GM12864 (cell line): ENCODE measurements around the gene PRR36.
A peak's percentile ranks its signal among the peaks of the same experiment; 100 is the strongest.

ENCODE experiments used
- DNase-seq: peaks from one replicate; pipeline ENCODE4 v3.0.0-alpha.2; 2011; ENCODE audit warnings: low read depth
- H3K4me3 ChIP-seq: 2 replicates; pipeline ENCODE4 v1.5.1; 2011; ENCODE audit warnings: mild to moderate bottlenecking, low read depth, low read length, control low read depth
- CTCF ChIP-seq: IDR thresholded peaks from 2 replicates; pipeline ENCODE4 v1.5.1; 2011; ENCODE audit warnings: low read depth, mild to moderate bottlenecking, moderate library complexity, low read length, control low read depth, inconsistent platforms; ENCODE audit errors: missing control alignments

PRR36 gene

DNA sequence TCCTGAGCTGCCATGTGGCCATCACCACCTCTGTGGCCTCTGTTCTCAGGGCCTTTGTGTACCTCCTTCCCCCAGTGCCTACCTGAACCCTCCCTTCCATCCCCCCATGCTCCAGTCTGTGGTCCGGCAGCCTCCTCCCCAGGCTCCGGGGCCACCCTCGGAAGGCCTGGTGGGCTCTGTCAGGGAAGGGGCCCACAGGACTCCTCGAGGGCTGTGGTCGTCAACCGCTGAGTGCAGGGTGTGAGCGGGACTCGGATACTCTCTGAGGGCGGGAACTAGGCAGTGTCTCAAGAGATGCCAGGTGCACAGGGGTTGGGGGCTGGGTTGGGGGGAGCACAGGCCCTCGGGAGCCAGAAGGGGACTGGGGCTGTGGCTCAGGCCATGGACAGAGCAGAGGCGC lies 33.4 kb upstream of the PRR36 start:
- no peak for TF ChIP-seq CTCF
- H3K4me3 ChIP-seq = no peak overlapping the region

DNA sequence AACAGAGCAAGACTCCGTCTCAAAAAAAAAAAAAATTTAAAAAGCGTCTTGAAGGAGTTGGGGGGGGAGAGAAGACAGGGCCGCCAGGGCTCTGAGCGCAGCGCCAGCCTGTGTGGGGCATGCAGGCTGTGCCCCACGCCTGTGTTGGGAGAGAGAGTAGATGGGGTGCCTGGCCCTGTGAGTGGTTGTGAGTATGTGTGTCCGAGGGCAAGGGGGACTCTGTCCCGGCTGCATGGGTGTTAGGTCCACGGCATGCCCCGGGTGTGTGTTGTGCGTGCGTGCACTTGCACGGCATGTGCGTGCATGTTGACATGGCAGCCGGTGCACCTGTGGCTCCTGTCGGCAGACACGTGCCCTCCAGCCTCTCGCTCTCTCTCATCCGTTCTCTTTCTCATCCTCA lies 32.9 kb upstream of the PRR36 start:
- DNase-seq = no peak
- no peak overlapping the region for H3K4me3 ChIP-seq
- no peak for TF ChIP-seq CTCF

More for the DNA sequence above, 33.4 kb upstream of the PRR36 start:
- no peak for DNase-seq

- no peak for TF ChIP-seq CTCF
Observed at GRCh38 chr19:7905859-7906258, 31.7 kb upstream of the PRR36 start.

DNA sequence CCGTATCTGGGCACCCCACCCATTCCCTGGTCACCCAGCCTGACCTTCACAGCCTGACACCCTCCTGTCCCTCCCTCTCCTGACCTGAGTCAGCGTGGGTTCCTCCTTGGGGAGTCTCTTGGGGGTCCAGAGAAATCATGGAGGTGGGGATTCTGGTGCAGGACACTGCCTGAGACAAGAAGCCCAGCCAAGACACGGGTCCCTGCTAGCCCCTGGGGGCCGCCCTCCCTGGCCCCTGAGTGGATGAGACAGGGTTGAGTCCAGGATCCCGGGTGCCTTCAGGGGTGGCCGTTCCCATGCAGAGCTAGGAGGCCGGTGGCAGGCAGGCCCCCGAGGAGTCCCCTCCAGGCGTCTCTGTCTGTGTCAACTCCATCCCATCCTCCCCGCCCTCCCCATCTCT lies 31.1 kb upstream of the PRR36 start:
- no peak overlapping the region; the same call in 1 of the 2 replicates for H3K4me3 ChIP-seq
- DNase-seq = no peak

More at GRCh38 chr19:7905859-7906258, 31.7 kb upstream of the PRR36 start:
- no peak for DNase-seq
- no peak overlapping the region for H3K4me3 ChIP-seq

DNA sequence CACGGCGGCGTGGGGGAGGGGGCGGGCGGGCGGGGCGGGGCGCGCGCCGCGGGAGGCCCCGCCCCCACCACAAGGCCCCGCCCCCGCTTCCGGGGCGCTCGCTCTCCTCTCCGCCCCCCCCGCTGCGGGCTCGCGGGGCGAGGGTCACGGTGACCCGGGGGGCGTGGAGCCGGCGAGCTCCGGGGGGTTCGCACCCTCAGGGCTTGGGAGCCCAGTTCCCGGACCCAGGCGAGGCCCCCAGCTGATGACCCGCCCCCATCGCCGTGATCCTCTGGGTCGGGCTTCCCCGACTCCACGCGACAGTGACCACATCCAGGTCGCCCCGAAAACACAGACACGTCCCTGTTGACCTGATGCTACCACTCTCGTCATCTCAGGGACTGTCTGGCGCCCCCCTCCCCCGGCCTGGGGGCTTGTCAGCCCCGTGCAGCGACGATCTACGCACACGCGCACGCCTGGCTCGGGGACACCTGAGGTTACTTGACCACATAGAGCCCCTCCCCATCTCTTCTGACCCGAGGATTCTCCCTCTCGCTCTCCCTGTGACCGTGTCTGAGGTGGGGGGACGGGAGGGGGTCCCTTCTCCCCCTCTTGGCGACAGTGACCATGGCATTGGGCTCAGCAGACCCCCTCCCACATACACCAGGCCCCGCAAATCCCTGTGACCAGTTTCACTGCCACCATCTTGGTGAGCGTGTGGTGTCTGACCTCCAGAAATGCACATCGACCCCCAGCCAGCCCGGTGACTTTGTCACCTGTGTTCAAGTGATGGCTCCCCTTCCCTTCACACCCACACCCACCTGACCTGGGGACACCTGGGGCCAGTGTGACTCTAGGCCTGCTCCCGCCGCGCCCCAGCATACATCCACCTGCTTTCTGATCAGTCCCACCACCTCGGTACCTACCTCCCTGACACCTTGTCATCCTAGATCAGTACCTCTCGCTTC lies 30.2 kb upstream of the PRR36 start:
- TF ChIP-seq CTCF = no peak
- no peak for DNase-seq
- H3K4me3 ChIP-seq = peak overlapping the region; percentile 98

More for the DNA sequence above, 31.1 kb upstream of the PRR36 start:
- no peak for TF ChIP-seq CTCF

GRCh38 chr19:7903244-7904073 lies 29.3 kb upstream of the PRR36 start, which contains the start of gene MAP2K7:
Gene MAP2K7 (plus strand): TSS chr19:7903877. CDS start chr19:7903945, 68 bp downstream.
- peak; percentile 96 for DNase-seq
- peak within 1 kb of the TSS; percentile 98 for H3K4me3 ChIP-seq
- peak; percentile 55 for TF ChIP-seq CTCF
